GM20000 (cell line): Measurements from ENCODE around the gene KRTAP3-1.
"Not testable (repeated sequence)": the region's sequence is repeated elsewhere in the genome, so short reads cannot be mapped to it uniquely, and the experiment has no call there.

Experiments
- DNase-seq: peaks from one replicate; pipeline ENCODE4 v3.0.0; 2012; ENCODE audit warnings: low spot score
- TF ChIP-seq, protein P1 (sequence below): IDR thresholded peaks from 2 replicates; pipeline ENCODE4 v1.5.1; 2012; ENCODE audit warnings: mild to moderate bottlenecking, control low read depth; ENCODE audit errors: extremely low read depth, missing control alignments

KRTAP3-1 gene

DNA sequence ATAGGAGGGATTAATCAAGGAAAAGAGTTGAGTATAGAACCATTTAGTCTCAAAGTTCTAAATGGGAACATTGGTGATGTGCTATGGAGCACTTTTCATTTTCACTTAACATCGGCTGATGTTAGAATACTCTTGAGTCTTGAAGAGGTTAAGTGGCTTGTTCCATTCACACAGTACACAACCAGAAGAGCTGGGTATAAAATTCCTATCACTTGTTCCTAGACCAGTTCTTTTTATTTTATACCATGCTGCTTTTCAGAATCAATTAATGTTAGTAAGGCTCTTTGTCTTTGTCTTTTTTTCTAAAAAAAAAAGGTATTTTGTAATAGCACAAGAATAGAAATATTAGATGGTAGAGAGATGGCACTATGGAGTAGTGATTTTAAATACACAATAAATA, 34.0 kb upstream of the KRTAP3-1 start:
- TF ChIP-seq, protein P1, sequence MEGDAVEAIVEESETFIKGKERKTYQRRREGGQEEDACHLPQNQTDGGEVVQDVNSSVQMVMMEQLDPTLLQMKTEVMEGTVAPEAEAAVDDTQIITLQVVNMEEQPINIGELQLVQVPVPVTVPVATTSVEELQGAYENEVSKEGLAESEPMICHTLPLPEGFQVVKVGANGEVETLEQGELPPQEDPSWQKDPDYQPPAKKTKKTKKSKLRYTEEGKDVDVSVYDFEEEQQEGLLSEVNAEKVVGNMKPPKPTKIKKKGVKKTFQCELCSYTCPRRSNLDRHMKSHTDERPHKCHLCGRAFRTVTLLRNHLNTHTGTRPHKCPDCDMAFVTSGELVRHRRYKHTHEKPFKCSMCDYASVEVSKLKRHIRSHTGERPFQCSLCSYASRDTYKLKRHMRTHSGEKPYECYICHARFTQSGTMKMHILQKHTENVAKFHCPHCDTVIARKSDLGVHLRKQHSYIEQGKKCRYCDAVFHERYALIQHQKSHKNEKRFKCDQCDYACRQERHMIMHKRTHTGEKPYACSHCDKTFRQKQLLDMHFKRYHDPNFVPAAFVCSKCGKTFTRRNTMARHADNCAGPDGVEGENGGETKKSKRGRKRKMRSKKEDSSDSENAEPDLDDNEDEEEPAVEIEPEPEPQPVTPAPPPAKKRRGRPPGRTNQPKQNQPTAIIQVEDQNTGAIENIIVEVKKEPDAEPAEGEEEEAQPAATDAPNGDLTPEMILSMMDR: no peak
- DNase-seq: no peak

DNA sequence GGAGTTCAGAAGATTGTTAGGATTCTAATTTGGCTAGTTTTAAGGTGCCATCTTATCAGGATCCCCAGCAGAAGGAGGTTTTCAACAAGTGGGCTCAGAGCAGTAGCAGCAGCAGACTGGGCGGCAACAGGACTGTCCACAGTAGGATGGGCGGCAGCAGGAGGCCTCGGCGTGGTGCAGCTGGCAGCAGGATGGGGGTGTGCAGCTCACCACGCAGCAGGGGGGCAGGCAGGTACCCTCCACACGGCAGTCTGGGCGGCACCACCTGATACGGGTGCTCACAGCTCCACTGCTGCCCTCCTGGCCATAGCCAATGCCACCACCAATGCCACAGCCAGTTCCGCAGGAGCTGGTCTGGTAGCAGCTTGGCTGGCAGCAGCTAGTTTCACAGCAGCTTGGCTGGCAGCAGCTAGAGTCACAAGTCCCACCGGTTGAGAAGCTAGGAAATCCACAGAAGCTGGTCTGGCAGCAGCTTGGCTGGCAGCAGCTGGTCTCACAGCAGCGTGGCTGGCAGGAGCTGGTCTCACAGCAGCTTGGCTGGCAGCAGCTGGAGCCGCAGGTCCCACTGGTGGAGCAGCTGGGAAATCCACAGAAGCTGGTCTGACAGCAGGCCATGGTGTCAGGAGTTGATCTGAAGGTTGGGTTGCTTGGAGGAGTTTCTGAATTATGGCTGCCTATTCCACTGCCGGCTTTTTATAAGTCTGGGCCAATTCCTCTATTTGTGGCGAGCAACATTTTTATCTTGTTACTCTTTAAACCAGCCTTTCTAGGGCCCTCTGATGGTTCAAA, 32.0 kb upstream of the KRTAP3-1 start, which contains the start of gene KRTAP1-1:
KRTAP1-1 (minus strand) TSS at position 668 of the 789 bp plus-strand sequence; CDS start at position 615, 53 bp downstream.
- DNase-seq: not testable (repeated sequence)

DNA sequence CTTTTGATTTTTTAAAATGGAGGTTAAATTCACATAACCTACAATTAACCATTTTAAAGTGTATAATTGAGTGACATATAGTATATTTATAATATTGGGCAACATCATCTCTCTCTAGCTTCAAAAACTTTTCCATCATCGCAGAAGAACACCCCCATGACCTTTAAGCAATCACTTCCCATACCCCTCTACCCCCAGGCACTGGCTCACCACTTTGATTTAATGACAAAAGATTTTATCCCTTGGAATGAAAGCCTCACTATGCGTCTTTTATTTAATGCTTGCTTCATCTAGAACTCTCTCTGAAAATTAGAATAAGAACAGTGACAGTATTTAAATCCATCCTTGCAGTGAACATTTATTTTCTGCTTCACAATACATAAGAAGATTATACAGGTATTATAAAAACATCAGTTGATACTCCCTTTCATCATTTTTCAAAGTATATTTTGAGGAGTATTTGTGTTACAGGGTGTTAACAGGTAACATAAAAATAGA, 29.0 kb upstream of the KRTAP3-1 start:
- TF ChIP-seq, protein P1: no peak
- DNase-seq: no peak

DNA sequence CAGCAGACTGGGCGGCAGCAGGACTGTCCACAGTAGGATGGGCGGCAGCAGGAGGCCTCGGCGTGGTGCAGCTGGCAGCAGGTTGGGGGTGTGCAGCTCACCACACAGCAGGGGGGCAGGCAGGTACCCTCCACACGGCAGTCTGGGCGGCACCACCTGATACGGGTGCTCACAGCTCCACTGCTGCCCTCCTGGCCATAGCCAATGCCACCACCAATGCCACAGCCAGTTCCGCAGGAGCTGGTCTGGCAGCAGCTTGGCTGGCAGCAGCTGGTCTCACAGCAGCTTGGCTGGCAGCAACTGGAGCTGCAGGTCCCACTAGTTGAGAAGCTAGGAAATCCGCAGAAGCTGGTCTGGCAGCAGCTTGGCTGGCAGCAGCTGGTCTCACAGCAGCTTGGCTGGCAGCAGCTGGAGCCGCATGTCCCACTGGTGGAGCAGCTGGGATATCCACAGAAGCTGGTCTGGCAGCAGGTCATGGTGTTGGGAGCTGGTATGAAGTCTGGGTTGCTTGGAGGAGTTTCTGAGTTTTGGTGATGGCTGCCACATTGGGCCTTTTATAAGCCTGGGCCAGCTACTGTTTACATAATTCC, 25.5 kb upstream of the KRTAP3-1 start, which contains the start of gene KRTAP1-3:
KRTAP1-3 (minus strand) TSS at position 529 of the 590 bp plus-strand sequence; CDS start at position 476, 53 bp downstream.
- not testable (repeated sequence) for DNase-seq

DNA sequence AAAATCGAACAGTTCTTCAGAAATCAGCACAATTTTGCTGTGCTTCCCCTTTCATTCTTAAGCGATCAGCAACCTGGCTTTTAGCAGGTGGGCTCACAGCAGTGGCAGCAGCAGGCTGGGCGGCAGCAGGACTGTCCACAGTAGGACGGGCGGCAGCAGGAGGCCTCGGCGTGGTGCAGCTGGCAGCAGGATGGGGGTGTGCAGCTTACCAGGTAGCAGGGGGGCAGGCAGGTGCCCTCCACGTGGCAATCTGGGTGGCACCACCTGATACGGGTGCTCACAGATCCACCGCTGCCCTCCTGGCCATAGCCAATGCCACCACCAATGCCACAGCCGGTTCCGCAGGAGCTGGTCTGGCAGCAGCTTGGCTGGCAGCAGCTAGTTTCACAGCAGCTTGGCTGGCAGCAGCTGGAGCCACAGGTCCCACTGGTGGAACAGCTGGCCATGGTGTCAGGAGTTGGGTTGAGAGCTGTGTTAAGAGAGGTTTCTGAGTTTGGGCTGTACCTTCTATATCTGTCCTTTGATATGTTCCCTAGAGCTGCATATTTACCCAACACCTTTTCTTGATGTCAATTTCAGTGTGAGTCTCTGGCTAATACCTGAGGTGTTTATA, 20.8 kb upstream of the KRTAP3-1 start, which contains the start of gene KRTAP1-4:
KRTAP1-4 (minus strand) TSS at position 563 of the 613 bp plus-strand sequence; CDS start at position 446, 117 bp downstream.
- DNase-seq: no peak
- TF ChIP-seq, protein P1: no peak

DNA sequence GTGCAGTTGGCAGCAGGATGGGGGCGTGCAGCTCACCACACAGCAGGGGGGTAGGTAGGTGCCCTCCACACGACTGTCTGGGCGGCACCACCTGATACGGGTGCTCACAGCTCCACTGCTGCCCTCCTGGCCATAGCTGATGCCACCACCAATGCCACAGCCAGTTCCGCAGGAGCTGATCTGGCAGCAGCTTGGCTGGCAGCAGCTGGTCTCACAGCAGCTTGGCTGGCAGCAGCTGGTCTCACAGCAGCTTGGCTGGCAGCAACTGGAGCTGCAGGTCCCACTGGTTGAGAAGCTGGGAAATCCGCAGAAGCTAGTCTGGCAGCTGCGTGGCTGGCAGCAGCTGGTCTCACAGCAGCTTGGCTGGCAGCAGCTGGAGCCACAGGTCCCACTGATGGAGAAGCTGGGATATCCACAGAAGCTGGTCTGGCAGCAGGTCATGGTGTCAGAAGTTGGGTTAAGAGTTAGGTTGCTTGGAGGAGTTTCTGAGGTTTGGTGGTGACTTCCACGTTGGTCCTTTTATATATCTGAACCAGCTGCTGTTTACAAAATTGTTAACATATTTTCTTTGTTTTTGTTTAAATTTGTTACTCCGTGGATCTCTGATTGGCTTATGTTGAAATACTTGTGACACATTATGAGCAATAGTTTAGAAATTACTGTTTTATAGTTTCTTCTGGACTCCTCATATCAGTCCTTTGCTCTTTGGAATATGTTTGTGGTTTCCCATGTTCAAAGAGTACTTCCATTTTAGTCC, 18.0 kb upstream of the KRTAP3-1 start, which contains the start of gene KRTAP1-5:
KRTAP1-5 (minus strand) TSS at position 494 of the 757 bp plus-strand sequence; CDS start at position 441, 53 bp downstream.
- TF ChIP-seq, protein P1: no peak
- DNase-seq: no peak

DNA sequence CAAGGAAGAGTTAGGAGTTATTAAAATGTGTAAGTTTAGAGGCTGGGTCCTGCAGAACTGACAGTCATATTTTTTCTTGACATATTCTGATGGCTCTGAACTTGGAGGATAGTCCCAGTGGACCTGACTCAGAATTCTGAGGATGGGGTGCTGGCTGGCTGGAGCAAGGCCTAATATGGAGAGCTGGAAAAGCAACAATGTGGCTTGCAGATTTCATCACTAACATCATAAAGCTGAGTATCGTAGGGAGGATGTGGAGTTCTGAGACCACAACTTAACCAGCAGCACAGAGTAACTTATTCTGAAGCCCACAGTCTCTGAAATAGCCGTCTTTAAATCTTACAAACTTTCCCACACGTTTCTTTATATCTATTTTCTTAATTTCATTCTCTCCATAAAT, 15.8 kb upstream of the KRTAP3-1 start:
- TF ChIP-seq, protein P1: no peak
- DNase-seq: no peak
